HL-60/S4 (cell line): Measurements from ENCODE around the gene FBXL19.

ENCODE experiments used
- in situ Hi-C: fragments of 300-500 bp; cut with MboI; formaldehyde crosslinking; loops from 2 replicates; pipeline ENCODE4 v1.14.3; 2022; ENCODE audit warnings: low sequenced_read_pairs

Gene FBXL19

DNA sequence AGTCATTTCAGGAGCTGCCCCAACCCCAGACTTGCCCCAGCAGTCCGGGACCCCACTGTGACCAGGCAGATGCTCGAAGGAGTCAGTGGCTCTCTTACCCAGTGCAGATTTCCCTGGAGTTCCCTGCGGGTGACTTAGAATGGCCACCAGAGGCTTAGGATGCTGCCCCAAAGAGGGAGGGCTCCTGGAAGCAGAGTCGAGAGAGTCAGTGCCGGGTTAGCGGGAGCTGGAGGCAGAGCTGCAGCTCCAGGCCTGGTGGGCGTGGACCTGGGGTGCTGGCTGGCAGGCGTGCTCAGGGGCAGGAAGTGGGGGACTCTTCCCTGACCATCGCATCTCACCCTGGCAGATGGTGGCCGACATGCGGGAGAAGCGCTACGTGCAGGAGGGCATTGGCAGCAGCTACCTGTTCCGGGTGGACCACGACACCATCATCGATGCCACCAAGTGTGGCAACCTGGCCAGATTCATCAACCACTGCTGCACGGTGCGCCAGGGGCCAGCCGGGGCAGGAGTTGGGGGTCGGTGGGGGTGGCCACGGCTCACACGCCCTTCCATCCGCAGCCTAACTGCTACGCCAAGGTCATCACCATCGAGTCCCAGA lies 60.0 kb downstream of the FBXL19 start:
- in situ Hi-C loops = no loop called here

DNA sequence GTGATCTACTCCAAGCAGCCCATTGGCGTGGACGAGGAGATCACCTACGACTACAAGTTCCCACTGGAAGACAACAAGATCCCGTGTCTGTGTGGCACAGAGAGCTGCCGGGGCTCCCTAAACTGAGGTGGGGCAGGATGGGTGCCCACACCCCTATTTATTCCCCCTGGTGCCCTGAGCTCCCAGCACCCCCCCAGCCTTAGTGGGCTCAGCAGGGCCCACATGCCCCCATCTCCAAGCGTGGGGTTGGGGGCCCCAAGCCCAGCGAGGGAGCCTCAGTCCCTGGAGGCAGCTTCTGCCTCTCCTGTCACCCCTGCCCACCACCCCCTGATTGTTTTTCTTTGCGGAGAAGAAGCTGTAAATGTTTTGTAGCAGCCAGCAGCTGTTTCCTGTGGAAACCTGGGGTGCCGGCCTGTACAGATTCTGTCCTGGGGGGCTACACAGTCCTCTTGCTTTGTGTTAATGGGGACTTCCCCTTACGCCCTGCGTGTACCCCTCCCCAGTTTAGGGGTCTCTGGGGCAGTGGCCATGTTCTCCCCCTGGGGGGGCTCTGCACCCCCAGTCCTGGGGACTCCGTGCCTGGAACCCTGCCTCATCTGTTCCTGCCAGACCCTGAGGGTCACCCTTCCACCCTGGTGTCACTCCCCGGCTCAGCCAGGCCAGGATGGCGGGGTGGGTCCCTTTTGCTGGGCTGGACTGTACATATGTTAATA lies 60.7 kb downstream of the FBXL19 start:
- in situ Hi-C loops = no loop called here

DNA sequence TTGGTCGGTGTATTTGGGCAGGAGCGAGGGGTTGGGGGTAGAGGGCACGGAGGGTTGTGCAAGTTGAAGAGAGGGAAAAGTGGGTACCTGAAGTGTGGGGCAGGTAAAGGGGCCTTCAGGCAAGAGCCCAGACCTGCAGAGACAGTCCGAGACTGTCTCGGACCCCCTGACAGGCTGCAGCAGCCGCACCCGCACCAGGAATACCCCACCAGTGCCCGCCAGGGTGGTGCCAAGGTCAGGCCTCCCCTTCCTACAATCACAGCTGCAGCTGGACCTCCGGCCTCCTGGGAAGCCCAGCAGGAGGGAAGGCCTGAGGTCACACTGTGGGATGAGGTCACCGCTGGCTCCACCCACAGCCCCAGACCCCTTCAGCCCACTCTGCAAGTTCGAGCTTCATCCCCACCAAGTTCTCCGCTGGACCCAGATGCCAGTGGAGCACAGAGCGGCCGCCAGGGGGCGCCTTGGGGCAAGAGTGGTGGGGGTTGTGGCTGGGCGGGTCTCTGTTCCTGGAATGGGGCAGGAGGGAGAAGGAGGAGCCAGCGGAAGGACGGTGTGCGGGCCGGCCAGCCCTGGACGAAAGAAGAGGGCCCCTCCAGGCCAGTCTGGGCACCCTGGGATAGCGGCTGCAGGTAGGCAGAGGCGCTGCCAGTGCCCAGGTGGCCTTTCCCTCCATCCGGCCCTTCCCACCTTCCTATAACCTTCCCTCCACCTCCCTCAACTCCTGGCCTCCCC lies 61.5 kb downstream of the FBXL19 start, which contains the start of gene HSD3B7:
TSS of gene HSD3B7 (plus strand) at position 539 of the 732 bp plus-strand sequence. CDS start 452 bp downstream, outside the sequence.
- in situ Hi-C loops = no loop called here

DNA sequence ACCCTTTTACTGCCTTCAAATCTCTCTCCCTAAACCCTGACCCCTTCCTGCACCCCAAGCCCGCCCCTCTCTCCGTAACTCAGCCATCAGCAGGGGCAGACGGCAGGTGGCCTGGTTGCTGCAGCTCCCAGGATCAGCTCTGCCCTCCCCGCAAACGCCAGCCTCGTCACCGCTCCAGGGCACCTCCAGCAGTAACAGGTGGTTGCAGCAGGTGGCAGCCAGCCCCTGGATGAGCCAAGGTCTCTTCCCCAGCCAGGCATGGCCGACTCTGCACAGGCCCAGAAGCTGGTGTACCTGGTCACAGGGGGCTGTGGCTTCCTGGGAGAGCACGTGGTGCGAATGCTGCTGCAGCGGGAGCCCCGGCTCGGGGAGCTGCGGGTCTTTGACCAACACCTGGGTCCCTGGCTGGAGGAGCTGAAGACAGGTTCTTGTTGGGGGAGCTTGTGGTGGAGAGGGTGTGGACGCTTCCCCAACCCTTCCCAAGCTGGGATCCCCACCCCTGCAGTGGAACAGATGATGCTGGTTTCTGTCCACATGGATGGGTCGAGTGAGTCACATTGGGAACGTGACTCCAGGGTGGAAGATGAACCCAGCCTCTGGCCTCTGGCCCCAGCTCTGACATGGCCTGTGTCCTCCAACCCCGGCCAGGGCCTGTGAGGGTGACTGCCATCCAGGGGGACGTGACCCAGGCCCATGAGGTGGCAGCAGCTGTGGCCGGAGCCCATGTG lies 62.2 kb downstream of the FBXL19 start:
- in situ Hi-C loops = no loop called here

DNA sequence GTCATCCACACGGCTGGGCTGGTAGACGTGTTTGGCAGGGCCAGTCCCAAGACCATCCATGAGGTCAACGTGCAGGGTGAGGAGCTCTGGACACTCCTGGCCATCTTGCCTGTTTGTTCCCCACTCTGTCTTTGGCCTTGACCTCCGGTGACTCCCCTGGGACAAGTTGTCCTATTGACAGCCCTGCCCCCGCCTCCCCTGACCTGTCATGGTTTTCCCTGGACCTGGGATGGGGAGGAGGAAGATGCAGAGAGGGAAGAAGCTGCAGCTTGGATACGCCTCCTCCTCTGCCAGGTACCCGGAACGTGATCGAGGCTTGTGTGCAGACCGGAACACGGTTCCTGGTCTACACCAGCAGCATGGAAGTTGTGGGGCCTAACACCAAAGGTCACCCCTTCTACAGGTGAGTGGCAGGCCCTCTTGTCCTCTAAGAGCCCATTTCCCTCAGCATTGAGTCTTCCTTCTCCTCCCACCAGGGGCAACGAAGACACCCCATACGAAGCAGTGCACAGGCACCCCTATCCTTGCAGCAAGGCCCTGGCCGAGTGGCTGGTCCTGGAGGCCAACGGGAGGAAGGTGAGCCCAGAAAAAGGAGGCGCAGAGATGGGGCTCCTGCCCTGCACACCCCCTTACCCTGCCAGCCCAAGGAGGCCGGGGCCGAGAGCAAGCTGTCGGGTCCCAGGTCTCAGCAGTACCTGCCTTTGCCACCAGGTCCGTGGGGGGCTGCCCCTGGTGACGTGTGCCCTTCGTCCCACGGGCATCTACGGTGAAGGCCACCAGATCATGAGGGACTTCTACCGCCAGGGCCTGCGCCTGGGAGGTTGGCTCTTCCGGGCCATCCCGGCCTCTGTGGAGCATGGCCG lies 63.0 kb downstream of the FBXL19 start:
- in situ Hi-C loops = no loop called here

GRCh38 chr16:30987581-30988190 lies 64.3 kb downstream of the FBXL19 start:
- in situ Hi-C loops = no loop called here

DNA sequence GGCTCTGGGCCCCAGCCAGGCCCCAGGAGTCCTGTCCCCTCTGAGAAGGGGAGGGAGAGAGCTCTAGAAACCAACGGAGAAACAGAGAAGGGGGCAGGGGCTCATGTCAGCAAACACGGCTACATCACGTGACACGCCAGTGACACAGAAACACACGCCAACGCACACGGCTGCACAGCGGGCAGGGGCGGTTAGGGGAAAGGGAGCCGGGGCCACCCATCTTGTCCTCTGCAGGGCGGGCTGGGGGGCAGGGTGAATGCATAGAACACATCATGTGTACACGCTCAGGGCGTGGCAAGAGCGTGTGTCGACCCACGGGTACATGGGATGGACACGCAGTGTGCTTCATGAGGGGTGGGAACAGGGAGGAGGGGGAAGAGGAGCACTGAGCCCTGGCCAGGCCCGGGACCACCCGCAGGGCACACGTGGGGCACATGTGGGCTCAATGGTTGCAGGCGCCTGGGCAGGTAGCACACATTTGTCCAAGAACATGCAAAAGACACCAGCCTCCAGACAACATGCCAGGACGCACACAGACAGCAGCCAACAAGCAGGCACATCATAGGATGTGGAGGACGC lies 66.2 kb downstream of the FBXL19 start:
- in situ Hi-C loops = no loop called here

DNA sequence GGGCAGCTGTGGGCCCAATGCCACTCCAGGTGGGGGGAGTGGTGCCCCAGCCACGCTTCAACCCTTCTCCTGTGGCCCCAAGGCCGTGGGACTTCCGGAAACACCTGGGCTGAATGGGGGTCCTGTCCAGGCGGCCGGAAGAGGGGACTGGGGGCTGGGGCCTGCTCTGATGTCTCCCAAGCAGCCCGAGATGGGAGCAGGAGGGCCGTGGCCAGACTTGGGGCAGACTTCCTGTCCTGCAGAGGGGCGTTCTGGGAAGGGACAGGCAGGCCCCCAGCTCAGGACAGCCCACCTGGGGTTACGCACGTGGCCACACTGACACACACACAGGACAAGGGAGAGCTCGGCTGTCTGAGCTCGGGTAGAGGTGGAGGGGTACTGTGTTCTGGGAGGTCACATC lies 66.7 kb downstream of the FBXL19 start:
- in situ Hi-C loops = no loop called here

- in situ Hi-C loops = no loop called here
These were observed 67.7 kb downstream of the FBXL19 start for GRCh38 chr16:30991052-30991451.

GRCh38 chr16:30992276-30992780 lies 69.0 kb downstream of the FBXL19 start:
- in situ Hi-C loops = no loop called here

- in situ Hi-C loops = no loop called here
These were observed 69.8 kb downstream of the FBXL19 start for GRCh38 chr16:30992931-30993816.

DNA sequence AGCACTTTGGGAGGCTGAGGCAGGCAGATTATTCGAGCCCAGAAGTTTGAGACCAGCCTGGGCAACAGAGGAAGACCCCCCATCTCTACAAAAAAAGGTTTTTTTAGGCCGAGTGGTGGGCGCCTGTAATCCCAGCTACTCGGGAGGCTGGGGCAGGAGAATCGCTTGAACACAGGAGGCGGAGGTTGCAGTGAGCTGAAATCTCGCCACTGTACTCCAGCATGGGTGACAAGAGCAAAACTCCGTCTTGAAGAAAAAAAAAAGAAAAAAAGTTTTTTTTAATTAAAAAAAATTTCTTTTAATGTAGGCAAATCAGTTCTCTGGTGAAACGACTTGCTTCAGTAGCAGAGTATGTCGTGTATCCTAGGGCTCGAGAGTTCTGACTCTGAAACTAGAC lies 72.6 kb downstream of the FBXL19 start:
- in situ Hi-C loops = no loop called here

GRCh38 chr16:30996324-30996984 lies 73.1 kb downstream of the FBXL19 start:
- in situ Hi-C loops = no loop called here

DNA sequence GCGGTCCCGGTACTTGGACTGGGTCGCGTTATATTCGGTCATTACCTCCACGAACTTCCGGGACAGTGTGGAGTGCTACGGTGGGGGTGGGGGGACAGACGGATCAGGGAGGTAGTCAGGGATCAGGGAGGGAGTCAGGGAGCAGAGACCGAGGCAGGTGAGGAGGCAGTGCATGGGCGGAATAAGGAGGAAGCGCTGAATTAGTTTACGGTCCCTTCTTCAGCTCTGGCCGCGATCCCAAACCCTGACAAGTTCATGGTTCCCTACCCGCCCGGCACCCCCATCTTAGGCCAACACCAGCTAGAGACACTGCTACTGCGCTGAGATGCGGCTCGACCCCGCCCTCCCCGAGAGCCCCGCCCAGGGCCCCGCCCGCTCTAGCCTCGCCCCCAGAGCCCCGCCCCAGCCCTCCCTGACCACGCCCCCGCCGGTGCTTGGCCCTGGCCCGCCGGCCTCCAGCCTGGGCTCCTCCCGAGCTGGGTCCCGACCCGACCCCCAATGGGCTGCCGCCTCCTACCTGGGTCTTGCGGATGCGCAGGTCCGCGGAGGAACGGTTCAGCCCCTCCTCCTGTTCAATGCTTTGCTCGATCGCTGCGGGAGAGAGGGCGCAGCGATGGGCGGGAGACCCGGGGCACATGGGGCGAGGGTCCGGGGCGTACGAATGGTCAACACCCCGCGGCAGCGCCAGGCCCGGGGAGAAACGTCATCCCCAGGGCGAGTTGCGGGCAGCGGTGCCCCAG lies 73.8 kb downstream of the FBXL19 start:
- in situ Hi-C loops = no loop called here

DNA sequence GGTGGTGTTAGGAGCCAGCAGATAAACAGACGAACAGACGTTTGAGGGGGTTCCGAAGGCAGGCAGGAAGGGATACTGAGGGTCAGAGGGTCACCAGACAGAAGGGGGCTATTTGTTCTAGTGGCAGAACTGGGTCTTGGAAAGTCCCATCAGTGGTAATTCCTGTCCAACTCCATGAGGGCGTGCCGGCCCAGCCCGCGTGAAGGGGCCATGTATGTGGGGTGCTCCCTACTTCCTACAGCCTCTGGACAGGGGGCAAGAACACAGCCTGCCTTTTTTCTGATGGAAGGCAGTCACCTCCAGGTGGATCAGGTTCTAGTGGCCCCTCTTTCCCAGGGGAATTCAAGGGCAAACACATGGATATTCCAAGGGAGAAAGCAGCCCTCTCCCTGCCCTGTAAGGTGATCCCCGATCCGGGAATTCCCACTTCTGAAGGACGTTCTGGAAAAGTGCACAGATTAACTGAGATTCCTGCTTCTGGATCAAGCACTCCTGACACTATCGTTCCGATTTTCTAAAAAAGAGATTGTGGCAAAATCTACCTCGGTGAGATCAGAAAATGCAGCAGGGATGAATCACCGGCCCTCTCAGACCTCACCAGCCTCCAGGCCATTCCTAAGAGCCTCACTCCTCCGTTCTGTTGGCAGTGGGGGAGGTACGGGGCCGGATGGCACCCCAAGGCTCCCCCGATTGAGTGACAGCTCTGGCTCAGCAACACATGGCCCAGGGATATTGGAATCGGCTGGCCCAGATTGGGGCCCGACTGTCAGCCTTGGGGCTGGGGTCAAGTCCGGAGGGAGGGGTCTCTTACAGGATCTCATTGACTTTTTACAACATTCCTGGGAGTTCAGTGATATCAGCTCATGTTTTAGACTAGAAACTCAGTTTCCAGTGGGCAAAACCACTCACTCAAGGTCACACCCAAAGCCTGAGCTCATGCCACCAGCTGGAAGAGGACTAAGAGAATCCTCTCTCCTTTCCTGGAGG lies 74.6 kb downstream of the FBXL19 start:
- in situ Hi-C loops = no loop called here
